K562 (cell line): ENCODE results near the gene ERBB4. TPM values are rescaled to one million over a fixed set of nuclear protein-coding genes. Genes with fewer than 3 reads are reported as not detected.

Experiments used
- ATAC-seq: fragments of 200-7000 bp; cut with Tn5 transposase; 3 replicates; pipeline ENCODE4 v1.9.1; 2020; ENCODE audit warnings: moderate library complexity
- BruUV-seq: library from RNA; stranded (reverse); fragments of 400-500 nt; replicated peaks from 2 replicates; lab custom pipeline; 2021; lab: Mats Ljungman, UMichigan
- CTCF ChIA-PET: fragments of 300-600 bp; formaldehyde crosslinking; extraction: SDS; loops from one replicate; lab custom pipeline; 2021; ENCODE audit warnings: low intra/inter-chr PET ratio; lab: Yijun Ruan, JAX
- POLR2A ChIA-PET: fragments of 300-600, 350-650 bp; sonication (Branson Sonifier 250); formaldehyde crosslinking; extraction: SDS; loops from one replicate; lab custom pipeline; 2021; ENCODE audit warnings: antibody characterized with exemption, inconsistent platforms; lab: Yijun Ruan, JAX
- DNase-seq, 4 experiments: peaks; one replicate each; pipeline versions ENCODE4 v3.0.0 to v3.0.0-alpha.2; 2011 to 2018; ENCODE audit warnings: low spot score in 3 of 4, mixed read lengths in 3 of 4; ENCODE audit errors: extremely low read depth in 1 of 4
- FAIRE-seq: peaks from 2 replicates; lab custom pipeline; 2011; peaks lifted over from hg19 to GRCh38; lab: Jason Lieb, UNC
- H2AFZ ChIP-seq: 2 replicates; pipeline ENCODE4 v1.6.0; 2011; ENCODE audit warnings: low read depth, low read length, control low read depth, inconsistent platforms
- H3K27ac ChIP-seq: fragments of 200-600 bp; 3 replicates; pipeline ENCODE4 v1.8.0; 2011; ENCODE audit warnings: low read depth, mild to moderate bottlenecking, control low read depth, inconsistent platforms, low read length, moderate library complexity, mixed read lengths; ENCODE audit errors: extremely low read depth
- H3K27me3 ChIP-seq, 2 experiments: fragments of 300-600 bp in 1 of 2; 2 replicates in 1 of 2; 3 replicates in 1 of 2; pipeline versions ENCODE4 v1.6.0 to v1.8.0; 2011; ENCODE audit warnings: inconsistent platforms in 2 of 2, low read length in 2 of 2, mild to moderate bottlenecking in 1 of 2, mixed read lengths in 1 of 2, moderate library complexity in 1 of 2; ENCODE audit not compliant: control insufficient read depth in 2 of 2, insufficient read depth in 2 of 2
- H3K36me3 ChIP-seq: fragments of 300-600 bp; 3 replicates; pipeline ENCODE4 v1.8.0; 2011; ENCODE audit warnings: mild to moderate bottlenecking, low read length, inconsistent platforms; ENCODE audit not compliant: control insufficient read depth, insufficient read depth
- H3K4me1 ChIP-seq, 2 experiments: fragments of 200-600 bp in 1 of 2; replicated peaks in 1 of 2; 2 replicates in 1 of 2; 3 replicates in 1 of 2; pipeline versions ENCODE4 v1.5.1 to v1.8.0; 2011; ENCODE audit warnings: inconsistent platforms in 2 of 2, low read length in 2 of 2, mild to moderate bottlenecking in 1 of 2, mixed read lengths in 1 of 2, moderate library complexity in 1 of 2; ENCODE audit not compliant: control insufficient read depth in 2 of 2, insufficient read depth in 2 of 2
- H3K4me2 ChIP-seq: 2 replicates; pipeline ENCODE4 v1.6.1; 2011; ENCODE audit warnings: low read length, control low read depth, inconsistent platforms, mixed read lengths; ENCODE audit not compliant: insufficient read depth
- H3K4me3 ChIP-seq: fragments of 200-600 bp; sonication (generic), shearing (Covaris generic); 2 replicates; pipeline ENCODE4 v1.5.1; 2016; ENCODE audit warnings: control low read depth, inconsistent platforms
- H3K79me2 ChIP-seq: fragments of 200-600 bp; 3 replicates; pipeline ENCODE4 v1.8.0; 2011; ENCODE audit warnings: low read length, inconsistent platforms; ENCODE audit not compliant: control insufficient read depth, insufficient read depth
- H3K9ac ChIP-seq, 2 experiments: 2 replicates each; pipeline versions ENCODE4 v1.6.0 to v1.6.1; 2011; ENCODE audit warnings: low read depth in 2 of 2, low read length in 2 of 2, control low read depth in 1 of 2, inconsistent platforms in 1 of 2, mild to moderate bottlenecking in 1 of 2, mixed read lengths in 1 of 2; ENCODE audit not compliant: insufficient read depth in 1 of 2
- H3K9me1 ChIP-seq: one replicate; pipeline ENCODE4 v1.6.0; 2011; ENCODE audit warnings: inconsistent platforms, mild to moderate bottlenecking, low read length, moderate library complexity; ENCODE audit not compliant: control insufficient read depth, insufficient read depth
- H3K9me3 ChIP-seq: replicated peaks from 2 replicates; pipeline ENCODE4 v1.5.1; 2011; ENCODE audit warnings: low read depth, low read length, inconsistent platforms; ENCODE audit not compliant: control insufficient read depth, insufficient read depth
- H4K20me1 ChIP-seq: replicated peaks from 2 replicates; pipeline ENCODE4 v1.6.1; 2011; ENCODE audit warnings: low read length, inconsistent platforms, mixed read lengths; ENCODE audit not compliant: control insufficient read depth, insufficient read depth
- EZH2 ChIP-seq: IDR thresholded peaks from 2 replicates; pipeline ENCODE4 v1.6.1; 2012; ENCODE audit warnings: low read depth, mild to moderate bottlenecking, inconsistent platforms, low read length, borderline replicate concordance
- NFXL1 ChIP-seq: fragments of 450-650 bp; formaldehyde crosslinking; IDR thresholded peaks from 2 replicates; pipeline ENCODE4 v1.4.0; 2021; ENCODE audit warnings: mild to moderate bottlenecking
- NKRF ChIP-seq: fragments of 450-650 bp; IDR thresholded peaks from 2 replicates; pipeline ENCODE4 v1.6.1; 2016; ENCODE audit warnings: borderline replicate concordance
- SIN3A ChIP-seq, 2 experiments: fragments of 150-350 bp in 1 of 2; IDR thresholded peaks; 2 replicates each; pipeline ENCODE4 v1.6.1; 2011 to 2016; ENCODE audit warnings: borderline replicate concordance in 2 of 2, low read depth in 2 of 2, low read length in 2 of 2, mild to moderate bottlenecking in 2 of 2, moderate library complexity in 2 of 2; ENCODE audit not compliant: control insufficient read depth in 1 of 2
- ZNF133 ChIP-seq: fragments of 250-450 bp; sonication (Bioruptor Pico); IDR thresholded peaks from 2 replicates; pipeline ENCODE4 v1.4.0; 2020; ENCODE audit warnings: mild to moderate bottlenecking
- ZNF212 ChIP-seq: fragments of 450-650 bp; formaldehyde crosslinking; IDR thresholded peaks from 2 replicates; pipeline ENCODE4 v1.4.0; 2020; ENCODE audit warnings: mild to moderate bottlenecking
- WGBS: fragments of 100-300 bp; shearing (Covaris generic); methylation state at CpG from one replicate; pipeline ENCODE4 v1.1.6; 2016; ENCODE audit warnings: low coverage, mixed read lengths; ENCODE audit not compliant: insufficient coverage; ENCODE audit errors: missing lambda C conversion rate; 5-methylcytosine and 5-hydroxymethylcytosine counted together
- in situ Hi-C: fragments of 300-500 bp; cut with MboI; formaldehyde crosslinking; loops from 4 replicates; pipeline ENCODE4 v1.15.0; 2018; ENCODE audit warnings: inconsistent platforms, mixed read lengths
- intact Hi-C: fragments of 100-400 bp; cut with micrococcal nuclease; formaldehyde crosslinking; loops from 2 replicates; pipeline ENCODE4 v1.14.2; 2022
- polyA plus RNA-seq, 8 experiments: library from polyadenylated mRNA; depleted of rRNA in 4 of 8; stranded (reverse) in 5 of 8; unstranded in 3 of 8; fragments of >200 nt; fragmentation: Nextera tagmentation in 2 of 8; fragmentation: Illumina TruSeq in 1 of 8; extraction: Ambion mirVana in 2 of 8; extraction: Trizol in 1 of 8; gene quantifications; 2 replicates each; pipeline versions ENCODE4 v1.2.1 to v1.2.3, GENCODE V29; 2011 to 2014; ENCODE audit warnings: inconsistent platforms in 1 of 8, missing spikeins in 1 of 8
- total RNA-seq, 7 experiments: library from RNA; depleted of rRNA in 6 of 7; stranded (reverse); fragments of >200 nt in 6 of 7; fragmentation: Illumina TruSeq in 2 of 7; extraction: Trizol in 2 of 7; gene quantifications; 2 replicates each; pipeline versions ENCODE4 v1.2.1 to v1.2.3, GENCODE V29; 2011 to 2021; ENCODE audit warnings: low replicate concordance in 1 of 7

The ERBB4 gene
- total and polyA plus RNA-seq, 9 of the 15 experiments (the other 6 are each of a cell fraction or from before 2014, with no cell fraction given) = not detected

DNA sequence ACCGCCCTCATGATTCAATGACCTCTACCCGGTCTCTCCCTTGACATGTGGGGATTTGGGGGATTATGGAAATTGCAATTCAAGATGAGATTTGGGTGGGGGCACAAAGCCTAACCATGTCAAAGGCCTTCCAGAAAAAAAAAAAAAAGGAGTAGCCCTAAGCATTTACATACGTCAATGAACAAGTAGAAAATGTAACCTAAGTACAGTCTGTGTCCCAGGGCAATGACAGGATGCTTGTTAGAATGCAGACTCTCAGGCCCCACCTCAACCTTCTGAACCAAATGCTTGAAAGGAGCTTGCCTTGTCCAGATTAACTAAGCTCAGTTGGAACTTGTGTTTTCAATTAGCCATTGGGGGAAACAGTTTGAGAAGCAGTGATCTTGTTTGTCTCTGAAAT, 1180.1 kb downstream of the ERBB4 start (continued):
- TF ChIP-seq NKRF (no peak), NFXL1 (CRISPR knock-in tag) (no peak), SIN3A (IDR thresholded peaks at IDR 0.05; ENCODE audit: borderline replicate concordance in 2 of 2, control insufficient read depth in 1 of 2, low read depth in 2 of 2, low read length in 2 of 2) (no peak)

DNA sequence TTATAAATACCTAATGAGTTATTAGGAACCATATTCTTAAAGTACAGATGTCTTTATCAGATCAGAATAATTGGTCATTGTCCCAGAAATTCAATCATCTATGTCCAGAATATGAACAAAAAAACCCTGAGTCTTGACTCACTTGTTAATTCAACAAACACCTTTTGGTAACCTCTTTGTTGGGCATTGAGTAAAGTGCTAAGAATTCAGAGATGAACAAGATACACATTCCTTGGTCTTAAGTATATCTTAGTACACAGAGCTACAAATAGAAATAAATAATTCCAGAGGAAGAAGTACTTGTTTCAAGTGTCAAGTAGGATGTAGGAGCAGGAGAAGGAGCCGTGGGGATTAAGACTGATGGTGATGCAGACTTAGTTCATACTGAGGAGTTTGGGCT, 1184.1 kb downstream of the ERBB4 start:
- intact Hi-C loops (no loop called here), in situ Hi-C loops (no loop called here)
- no TSS peak for BruUV-seq
- TF ChIP-seq ZNF212 (no peak), NKRF (no peak), EZH2 (no peak), ZNF133 (no peak)
- 0% methylated on average over 1 of the region's 1 CpG for WGBS
- H2AFZ ChIP-seq = no peak overlapping the region
- ChIA-PET CTCF (no interaction called here), POLR2A (no interaction called here)
- H3K36me3 ChIP-seq = no peaks in the 10 kb centered on the region
- no peaks in the 10 kb centered on the region for H3K9me1 ChIP-seq
- H3K79me2 ChIP-seq = no peaks in the 10 kb centered on the region
- no peaks in the 10 kb centered on the region for H3K27me3 ChIP-seq
- H3K9ac ChIP-seq = no peak overlapping the region
- no peaks in the 10 kb centered on the region for H4K20me1 ChIP-seq
- no peaks in the 10 kb centered on the region for H3K9me3 ChIP-seq
- DNase-seq (no peak), FAIRE-seq (no peak), ATAC-seq (no peak)
- H3K27ac ChIP-seq = no peak overlapping the region
- no peaks in the 10 kb centered on the region for H3K4me1 ChIP-seq
- H3K4me3 ChIP-seq = no peak overlapping the region
- H3K4me2 ChIP-seq = no peak overlapping the region
